Tibial artery (tissue), 4 donors: ENCODE results near the gene WFIKKN1.

Source experiments
- DNase-seq, 2 donors: peaks; one replicate each; pipeline ENCODE4 v3.0.0-alpha.2; 2019
- H3K27ac ChIP-seq, 2 donors: fragments of 200-600 bp; sonication (generic) in 1 of 2; 1 replicate in 1 of 2; 2 replicates in 1 of 2; pipeline ENCODE4 v1.5.1; 2018 to 2019; ENCODE audit warnings: mild to moderate bottlenecking in 1 of 2
- H3K27me3 ChIP-seq, 2 donors: fragments of 200-600 bp; sonication (generic) in 1 of 2; one replicate each; pipeline versions ENCODE4 v1.5.1 to v1.6.0; 2016 to 2019
- H3K36me3 ChIP-seq, 3 donors: fragments of 200-600 bp; sonication (generic) in 2 of 3; one replicate each; pipeline ENCODE4 v1.5.1; 2016 to 2019; ENCODE audit warnings: mild to moderate bottlenecking in 2 of 3
- H3K4me1 ChIP-seq, 4 donors: fragments of 200-600 bp; sonication (generic) in 2 of 4; 1 replicate in 3 of 4; 2 replicates in 1 of 4; pipeline ENCODE4 v1.5.1; 2016 to 2019
- H3K4me3 ChIP-seq, 2 donors: fragments of 200-600 bp; sonication (generic) in 1 of 2; 1 replicate in 1 of 2; 2 replicates in 1 of 2; pipeline ENCODE4 v1.5.1; 2018 to 2019; ENCODE audit warnings: mild to moderate bottlenecking in 2 of 2
- H3K9me3 ChIP-seq, 3 donors: fragments of 200-600 bp; sonication (generic) in 1 of 3; one replicate each; pipeline ENCODE4 v1.5.1; 2016 to 2019
- CTCF ChIP-seq, 2 experiments: fragments of 200-600 bp in 1 of 2; fragments of 450-650 bp in 1 of 2; IDR thresholded peaks; one replicate each; pipeline ENCODE4 v1.5.1; 2017 to 2019; ENCODE audit warnings: antibody characterized with exemption in 2 of 2, mild to moderate bottlenecking in 1 of 2, moderate library complexity in 1 of 2
- intact Hi-C: fragments of 100-400 bp; cut with DNase I; formaldehyde crosslinking; loops from one replicate; pipeline ENCODE4 v1.15.0; 2023; ENCODE audit warnings: low total_unique reads

Gene WFIKKN1

GRCh38 chr16:608019-608418, 22.8 kb upstream of the WFIKKN1 start:
- Histone ChIP-seq H3K4me1 (peaks cover 0 to 4% (median 0%) of the 10 kb centered on the region in 4 donors), H3K27ac (no peak overlapping the region), H3K27me3 (no peaks in the 10 kb centered on the region), H3K9me3 (no peaks in the 10 kb centered on the region), H3K36me3 (no peaks in the 10 kb centered on the region), H3K4me3 (no peak overlapping the region)
- intact Hi-C loops, result no loop called here
- DNase-seq, result no peak
- TF ChIP-seq CTCF (IDR thresholded peaks at IDR 0.05), result no peak

- H3K27ac ChIP-seq, result no peak overlapping the region
Measured at GRCh38 chr16:609316-609715, 21.5 kb upstream of the WFIKKN1 start.

GRCh38 chr16:609984-610383, 20.8 kb upstream of the WFIKKN1 start:
- Histone ChIP-seq H3K4me3 (no peak overlapping the region), H3K36me3 (no peaks in the 10 kb centered on the region), H3K9me3 (no peaks in the 10 kb centered on the region), H3K27ac (no peak overlapping the region), H3K4me1 (peaks cover 0 to 4% (median 0%) of the 10 kb centered on the region in 4 donors), H3K27me3 (no peaks in the 10 kb centered on the region)
- intact Hi-C loops, result no loop called here
- DNase-seq, result no peak
- TF ChIP-seq CTCF (IDR thresholded peaks at IDR 0.05), result no peak

More at GRCh38 chr16:609316-609715, 21.5 kb upstream of the WFIKKN1 start:
- no peaks in the 10 kb centered on the region for H3K27me3 ChIP-seq
- H3K36me3 ChIP-seq, result no peaks in the 10 kb centered on the region
- peaks cover 0 to 4% (median 0%) of the 10 kb centered on the region in 4 donors for H3K4me1 ChIP-seq
- no peaks in the 10 kb centered on the region for H3K9me3 ChIP-seq
- no peak for TF ChIP-seq CTCF (IDR thresholded peaks at IDR 0.05)
- intact Hi-C loops, result no loop called here
- no peak overlapping the region for H3K4me3 ChIP-seq
- no peak for DNase-seq

- Histone ChIP-seq H3K9me3 (no peaks in the 10 kb centered on the region), H3K4me1 (peaks cover 0 to 4% (median 0%) of the 10 kb centered on the region in 4 donors), H3K4me3 (no peak overlapping the region), H3K27me3 (no peaks in the 10 kb centered on the region), H3K36me3 (no peaks in the 10 kb centered on the region), H3K27ac (no peak overlapping the region)
- DNase-seq, result no peak
- peak; percentile 36 to 51 for TF ChIP-seq CTCF (IDR thresholded peaks at IDR 0.05)
- intact Hi-C loops, result no loop called here
Measured at GRCh38 chr16:610513-611381, 20.0 kb upstream of the WFIKKN1 start.

GRCh38 chr16:615122-615521, 15.7 kb upstream of the WFIKKN1 start:
- DNase-seq, result no peak
- no peaks in the 10 kb centered on the region for H3K9me3 ChIP-seq
- H3K27ac ChIP-seq, result no peak overlapping the region
- H3K4me1 ChIP-seq, result peaks cover 0 to 4% (median 0%) of the 10 kb centered on the region in 4 donors
- peaks cover 0 to 26% (median 9%) of the 10 kb centered on the region in 3 donors for H3K36me3 ChIP-seq
- no peak overlapping the region for H3K4me3 ChIP-seq
- no peak for TF ChIP-seq CTCF (IDR thresholded peaks at IDR 0.05)
- no peaks in the 10 kb centered on the region for H3K27me3 ChIP-seq
- intact Hi-C loops, result no loop called here
